ENCODE data around the gene FANCC.

DNA sequence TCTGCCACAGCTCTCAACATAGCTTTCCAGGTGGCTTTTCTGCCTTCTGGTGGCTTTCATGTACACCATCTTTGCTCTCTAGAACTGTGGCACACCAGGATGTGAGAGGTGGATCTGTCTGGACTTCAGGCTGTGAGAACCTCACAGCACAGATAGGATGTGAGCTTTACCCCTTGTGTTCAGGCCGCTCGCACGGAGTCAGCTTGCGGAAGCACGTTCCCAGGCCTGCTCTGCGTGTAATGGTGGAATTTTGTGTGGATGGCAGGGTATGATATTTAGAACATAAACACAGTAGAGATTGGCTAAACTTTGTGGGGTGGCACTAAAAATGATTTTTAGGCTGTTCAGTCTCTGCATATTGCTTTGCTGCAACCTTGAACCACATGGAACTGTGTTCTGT is 250.5 kb downstream of the FANCC start:
- no peak for TF ChIP-seq RFX5 (IDR thresholded peaks at IDR 0.05; ENCODE audit: low read length)
- no peak for TF ChIP-seq PBX3 (IDR thresholded peaks at IDR 0.05)
- TF ChIP-seq RXRA (IDR thresholded peaks at IDR 0.05; ENCODE audit: borderline replicate concordance, low read depth), result no peak
- TF ChIP-seq, protein P1, sequence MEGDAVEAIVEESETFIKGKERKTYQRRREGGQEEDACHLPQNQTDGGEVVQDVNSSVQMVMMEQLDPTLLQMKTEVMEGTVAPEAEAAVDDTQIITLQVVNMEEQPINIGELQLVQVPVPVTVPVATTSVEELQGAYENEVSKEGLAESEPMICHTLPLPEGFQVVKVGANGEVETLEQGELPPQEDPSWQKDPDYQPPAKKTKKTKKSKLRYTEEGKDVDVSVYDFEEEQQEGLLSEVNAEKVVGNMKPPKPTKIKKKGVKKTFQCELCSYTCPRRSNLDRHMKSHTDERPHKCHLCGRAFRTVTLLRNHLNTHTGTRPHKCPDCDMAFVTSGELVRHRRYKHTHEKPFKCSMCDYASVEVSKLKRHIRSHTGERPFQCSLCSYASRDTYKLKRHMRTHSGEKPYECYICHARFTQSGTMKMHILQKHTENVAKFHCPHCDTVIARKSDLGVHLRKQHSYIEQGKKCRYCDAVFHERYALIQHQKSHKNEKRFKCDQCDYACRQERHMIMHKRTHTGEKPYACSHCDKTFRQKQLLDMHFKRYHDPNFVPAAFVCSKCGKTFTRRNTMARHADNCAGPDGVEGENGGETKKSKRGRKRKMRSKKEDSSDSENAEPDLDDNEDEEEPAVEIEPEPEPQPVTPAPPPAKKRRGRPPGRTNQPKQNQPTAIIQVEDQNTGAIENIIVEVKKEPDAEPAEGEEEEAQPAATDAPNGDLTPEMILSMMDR (IDR thresholded peaks at IDR 0.05), result no peak
- no peak for TF ChIP-seq EP300 (IDR thresholded peaks at IDR 0.05; ENCODE audit: borderline replicate concordance in 1 of 2, low read depth in 1 of 2, low read length in 1 of 2)
- no peak for TF ChIP-seq RAD21 (IDR thresholded peaks at IDR 0.05; ENCODE audit: low read length)
- TF ChIP-seq TAF1 (IDR thresholded peaks at IDR 0.05; ENCODE audit: borderline replicate concordance, low read depth, low read length), result no peak
- no peak for TF ChIP-seq CHD2 (IDR thresholded peaks at IDR 0.05; ENCODE audit: low read length, partially characterized antibody)
- TF ChIP-seq GATA2 (CRISPR knock-in tag; IDR thresholded peaks at IDR 0.05), result no peak
- TF ChIP-seq, protein P2, sequence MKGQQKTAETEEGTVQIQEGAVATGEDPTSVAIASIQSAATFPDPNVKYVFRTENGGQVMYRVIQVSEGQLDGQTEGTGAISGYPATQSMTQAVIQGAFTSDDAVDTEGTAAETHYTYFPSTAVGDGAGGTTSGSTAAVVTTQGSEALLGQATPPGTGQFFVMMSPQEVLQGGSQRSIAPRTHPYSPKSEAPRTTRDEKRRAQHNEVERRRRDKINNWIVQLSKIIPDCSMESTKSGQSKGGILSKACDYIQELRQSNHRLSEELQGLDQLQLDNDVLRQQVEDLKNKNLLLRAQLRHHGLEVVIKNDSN (IDR thresholded peaks at IDR 0.05; ENCODE audit: borderline replicate concordance, low read depth), result no peak
- no peak for TF ChIP-seq JUND (IDR thresholded peaks at IDR 0.05)
